Upper lobe of left lung (tissue), 4 donors: ENCODE measurements around the gene CYTL1.

Experiments used
- CTCF ChIP-seq, 6 experiments: fragments of 450-650 bp in 4 of 6; fragments of 200-600 bp in 2 of 6; sonication (generic) in 2 of 6; IDR thresholded peaks; one replicate each; pipeline ENCODE4 v1.5.1; 2016 to 2019; ENCODE audit warnings: antibody characterized with exemption in 6 of 6
- EP300 ChIP-seq, 4 donors: sonication (generic); formaldehyde crosslinking; IDR thresholded peaks; one replicate each; pipeline ENCODE4 v1.5.1; 2017; ENCODE audit warnings: antibody characterized with exemption in 4 of 4, control low read depth in 2 of 4
- POLR2A ChIP-seq, 4 donors: fragments of 450-650 bp; IDR thresholded peaks; one replicate each; pipeline ENCODE4 v1.5.1; 2016 to 2017; ENCODE audit warnings: antibody characterized with exemption in 4 of 4, mild to moderate bottlenecking in 2 of 4
- POLR2AphosphoS5 ChIP-seq, 2 donors: sonication (generic); formaldehyde crosslinking; IDR thresholded peaks; one replicate each; pipeline ENCODE4 v1.5.1; 2017; ENCODE audit warnings: antibody characterized with exemption in 2 of 2

DNA sequence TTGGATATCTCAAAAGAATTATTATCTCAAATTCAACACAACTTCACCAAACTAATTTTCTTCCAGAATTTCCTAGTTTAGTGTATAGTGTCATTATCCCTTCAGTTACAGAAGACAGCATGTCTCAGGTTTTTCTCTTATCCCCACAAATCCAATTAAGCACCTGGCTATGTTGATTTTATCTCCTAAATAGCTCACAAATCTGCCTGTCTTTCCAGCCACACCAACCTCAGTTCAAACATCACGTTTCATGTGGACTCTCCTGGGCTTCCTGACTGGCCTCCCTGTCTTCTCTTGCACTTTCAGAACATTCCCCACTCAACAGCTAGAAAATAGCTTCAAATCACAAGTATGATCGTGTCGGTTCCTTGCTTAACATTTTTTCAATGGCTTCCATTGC lies 46.8 kb upstream of the CYTL1 start:
- TF ChIP-seq CTCF (IDR thresholded peaks at IDR 0.05) (no peak), POLR2A (IDR thresholded peaks at IDR 0.05) (no peak), POLR2AphosphoS5 (IDR thresholded peaks at IDR 0.05) (no peak), EP300 (IDR thresholded peaks at IDR 0.05) (no peak)
